ENCODE measurements around the gene IL17A. TPM values are rescaled to one million over a fixed set of nuclear protein-coding genes. Genes with fewer than 3 reads are reported as not detected.
"Not testable (repeated sequence)": the region's sequence is repeated elsewhere in the genome, so short reads cannot be mapped to it uniquely, and the experiment has no call there.

IL17A gene
- total RNA-seq, 4 donors from 2014 or later: not detected

DNA sequence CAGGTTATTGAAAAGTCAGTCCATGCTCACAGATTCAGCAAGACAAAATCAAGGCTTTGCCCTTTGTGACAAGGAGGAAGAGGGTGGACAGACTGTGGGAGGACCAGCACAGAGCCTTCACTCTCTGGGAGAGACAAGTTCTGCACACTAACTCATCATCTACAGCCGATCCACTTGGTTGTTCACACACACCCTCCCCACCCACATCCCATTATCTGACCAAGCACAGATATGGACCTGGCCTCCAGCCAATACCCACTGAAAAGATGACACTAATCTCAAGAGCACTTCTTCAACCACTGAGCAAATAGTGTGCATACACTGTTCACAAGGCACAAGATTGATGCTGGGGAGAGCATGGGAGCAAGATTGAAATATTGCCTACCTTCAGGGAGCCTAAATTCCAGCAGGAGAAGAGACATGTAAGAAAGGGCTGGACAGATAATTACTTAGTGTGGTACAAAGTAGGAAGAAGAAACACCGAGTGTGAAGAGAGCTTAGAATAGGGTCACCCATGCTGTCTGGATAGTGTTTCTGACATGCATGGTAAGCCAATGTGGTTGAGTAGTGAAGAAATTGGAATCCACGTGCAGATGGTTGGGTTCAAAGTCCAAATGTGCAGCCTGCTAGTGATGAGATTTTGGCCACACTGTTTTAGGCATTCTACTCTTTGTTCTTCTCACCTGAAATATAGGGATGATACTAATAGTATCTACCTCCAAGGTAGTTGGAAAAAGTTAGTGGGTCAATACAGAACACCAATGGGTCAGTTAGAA lies 21.7 kb upstream of the IL17A start:
- Histone ChIP-seq H3K27me3 (no peaks in the 10 kb centered on the region), H3K36me3 (no peaks in the 10 kb centered on the region), H3K27ac (no peak overlapping the region), H3K9me3 (no peaks in the 10 kb centered on the region), H3K4me3 (replicated peaks in 1 of 3) (no peak overlapping the region), H3K4me1 (no peaks in the 10 kb centered on the region)
- no peak for TF ChIP-seq CTCF (IDR thresholded peaks at IDR 0.05)
- TF ChIP-seq POLR2A (IDR thresholded peaks at IDR 0.05): no peak
- WGBS, 2 donors: 76 to 90% methylated on average over 3 of the region's 3 CpGs
- intact Hi-C loops (cut with DNase I): loop anchor here (5.0 kb wide), 1 partner anchor 103 kb away; no protein-coding TSS in a partner anchor
- no peak for DNase-seq

DNA sequence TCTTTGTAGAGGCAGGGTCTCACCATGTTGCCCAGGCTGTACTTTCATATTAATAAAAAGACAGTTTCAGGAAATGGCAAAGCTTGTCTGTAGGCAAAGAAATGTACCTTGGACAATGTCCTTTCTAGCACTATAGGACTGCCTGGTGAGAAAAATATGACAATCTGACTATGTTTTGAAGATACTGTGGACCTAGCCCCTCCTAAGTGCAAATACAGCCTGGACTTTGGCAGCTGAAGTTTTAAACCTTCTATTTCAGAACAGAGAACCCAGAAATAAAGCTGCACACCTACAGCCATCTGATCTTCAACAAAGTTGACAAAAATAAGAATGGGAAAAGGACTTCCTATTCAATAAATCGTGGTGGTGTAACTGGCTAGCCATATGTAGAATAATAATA lies 18.9 kb upstream of the IL17A start:
- DNase-seq: no peak
- H3K36me3 ChIP-seq: no peaks in the 10 kb centered on the region
- no peaks in the 10 kb centered on the region for H3K27me3 ChIP-seq
- 74 to 88% methylated on average over 1 of the region's 1 CpG for WGBS, 2 donors
- TF ChIP-seq POLR2A (IDR thresholded peaks at IDR 0.05): no peak
- no peak for TF ChIP-seq CTCF (IDR thresholded peaks at IDR 0.05)
- intact Hi-C loops (cut with DNase I): no loop called here
- H3K9me3 ChIP-seq: no peaks in the 10 kb centered on the region
- H3K4me1 ChIP-seq: no peaks in the 10 kb centered on the region
- H3K27ac ChIP-seq: no peak overlapping the region
- no peak overlapping the region for H3K4me3 ChIP-seq (replicated peaks in 1 of 3)

GRCh38 chr6:52168351-52168750 lies 17.8 kb upstream of the IL17A start:
- H3K9me3 ChIP-seq; H3K27me3 ChIP-seq; intact Hi-C loops (cut with DNase I); H3K36me3 ChIP-seq; DNase-seq; H3K4me1 ChIP-seq; H3K27ac ChIP-seq; H3K4me3 ChIP-seq (replicated peaks in 1 of 3): not testable (repeated sequence)
- 32 to 33% methylated on average over 3 of the region's 3 CpGs for WGBS, 2 donors

DNA sequence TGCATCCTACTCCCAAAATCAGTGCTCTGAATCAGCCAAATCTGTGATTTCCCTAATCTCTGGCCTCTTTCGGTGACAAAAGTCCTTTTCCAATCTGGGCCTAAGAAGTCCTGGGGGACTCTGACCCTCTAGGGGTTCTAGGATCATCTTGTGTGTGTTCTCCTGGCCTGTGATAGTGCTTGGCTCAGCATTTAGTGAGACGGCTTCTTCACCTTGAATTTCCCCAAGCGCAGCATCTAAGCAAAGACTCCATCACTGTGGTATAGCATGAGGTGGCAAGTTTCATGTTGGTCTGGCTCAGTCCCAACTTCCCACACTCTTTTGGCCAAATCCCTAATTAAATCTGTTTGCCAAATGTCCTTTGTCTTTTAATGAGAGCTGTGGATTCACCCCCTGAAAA lies 12.1 kb upstream of the IL17A start:
- H3K9me3 ChIP-seq: no peaks in the 10 kb centered on the region
- peaks cover 0 to 3% of the 10 kb centered on the region in 2 donors for H3K4me1 ChIP-seq
- no peak overlapping the region for H3K4me3 ChIP-seq (replicated peaks in 1 of 3)
- no peaks in the 10 kb centered on the region for H3K27me3 ChIP-seq
- TF ChIP-seq CTCF (IDR thresholded peaks at IDR 0.05): no peak
- no peak for TF ChIP-seq POLR2A (IDR thresholded peaks at IDR 0.05)
- no peak overlapping the region for H3K27ac ChIP-seq
- intact Hi-C loops (cut with DNase I): no loop called here
- no peaks in the 10 kb centered on the region for H3K36me3 ChIP-seq
- 96% methylated on average over 3 of the region's 3 CpGs for WGBS, 2 donors
- no peak for DNase-seq

DNA sequence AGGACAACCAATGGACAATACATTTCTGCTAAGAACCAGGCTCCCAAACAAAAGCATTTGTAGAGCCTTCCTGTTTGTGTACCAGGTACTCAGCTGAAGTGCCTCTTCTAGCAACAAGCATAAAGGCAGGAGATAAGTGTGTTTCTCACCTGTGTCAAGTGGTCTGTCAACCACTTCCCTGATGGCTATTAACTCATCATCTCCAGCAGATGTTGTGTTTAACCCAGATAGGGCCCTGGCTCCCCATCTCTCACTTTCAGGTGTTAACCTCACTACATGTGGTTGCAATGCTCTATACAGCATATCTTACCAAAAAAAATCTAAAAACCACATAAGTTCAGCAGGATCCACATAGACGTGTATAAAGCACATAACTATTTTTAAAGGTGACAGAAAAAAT lies 9.6 kb upstream of the IL17A start:
- TF ChIP-seq POLR2A (IDR thresholded peaks at IDR 0.05) (no peak), CTCF (IDR thresholded peaks at IDR 0.05) (no peak)
- Histone ChIP-seq H3K27ac (no peak overlapping the region), H3K9me3 (no peaks in the 10 kb centered on the region), H3K4me1 (peaks cover 0 to 3% of the 10 kb centered on the region in 2 donors), H3K36me3 (no peaks in the 10 kb centered on the region), H3K27me3 (no peaks in the 10 kb centered on the region), H3K4me3 (replicated peaks in 1 of 3) (no peak overlapping the region)
- no peak for DNase-seq
- intact Hi-C loops (cut with DNase I): no loop called here
- WGBS, 2 donors: 23 to 33% methylated on average over 1 of the region's 1 CpG

All from thyroid gland (tissue), 4 donors.